A549 (cell line): ENCODE measurements around the gene TMEM151A.

Experiments
- CTCF ChIP-seq: fragments of >200 bp; sonication (Bioruptor Twin); formaldehyde crosslinking; IDR thresholded peaks from 3 replicates; pipeline ENCODE4 v1.5.1; 2016
- RCOR1 ChIP-seq: fragments of 150-350 bp; IDR thresholded peaks from 2 replicates; pipeline ENCODE4 v1.6.1; 2014; ENCODE audit warnings: antibody characterized with exemption, low read length, low read depth
- ZFP36 ChIP-seq: fragments of 450-650 bp; IDR thresholded peaks from 2 replicates; pipeline ENCODE4 v1.6.1; 2014; ENCODE audit warnings: borderline replicate concordance; ENCODE audit not compliant: partially characterized antibody
- ZNF302 ChIP-seq: fragments of 250-450 bp; sonication (Bioruptor Pico); IDR thresholded peaks from 2 replicates; pipeline ENCODE4 v1.9.0; 2021; ENCODE audit warnings: inconsistent platforms, mild to moderate bottlenecking, moderate library complexity

GRCh38 chr11:66263785-66264184 lies 27.9 kb upstream of the TMEM151A start:
- TF ChIP-seq CTCF (no peak), ZFP36 (no peak), ZNF302 (CRISPR knock-in tag) (no peak), RCOR1 (no peak)
